HCT116 (cell line): Measurements from ENCODE around the gene COL26A1. TPM values are rescaled to one million over a fixed set of nuclear protein-coding genes. Genes with fewer than 3 reads are reported as not detected.

ENCODE experiments used
- ATAC-seq: fragments of 200-7000 bp; cut with Tn5 transposase; 2 replicates; pipeline ENCODE4 v1.9.1; 2020; ENCODE audit warnings: mild to moderate bottlenecking, moderate library complexity
- BruUV-seq: library from RNA; stranded (reverse); fragments of 400-500 nt; replicated peaks from 2 replicates; lab custom pipeline; 2021; lab: Mats Ljungman, UMichigan
- CTCF ChIA-PET: fragments of 300-600 bp; sonication (Branson Sonifier 250); formaldehyde crosslinking; loops from one replicate; lab custom pipeline; 2021; ENCODE audit warnings: antibody characterized with exemption; lab: Charles Lee
- POLR2A ChIA-PET: fragments of 300-600, 350-600 bp; sonication (Branson Sonifier 250); formaldehyde crosslinking; loops from one replicate; lab custom pipeline; 2021; ENCODE audit warnings: antibody characterized with exemption; lab: Charles Lee
- RAD21 ChIA-PET, 2 experiments: fragments of 300-600 bp; sonication (Branson Sonifier 250); formaldehyde crosslinking; loops; one replicate each; lab custom pipeline; 2023; ENCODE audit warnings: low total read pairs in 2 of 2; ENCODE audit not compliant: uncharacterized antibody in 2 of 2, unreplicated experiment in 2 of 2, low non-redundant PET in 1 of 2; lab: Charles Lee
- DNase-seq: peaks from one replicate; pipeline ENCODE4 v3.0.0-alpha.2; 2010; ENCODE audit warnings: low read depth, low spot score
- H2AFZ ChIP-seq: fragments of 200-600 bp; shearing (Covaris generic), sonication (generic); 2 replicates; pipeline ENCODE4 v1.6.1; 2017; ENCODE audit warnings: low read depth, mixed run types, mixed read lengths, antibody characterized with exemption, low read length; ENCODE audit not compliant: poor library complexity, severe bottlenecking
- H3K27ac ChIP-seq: 2 replicates; pipeline ENCODE4 v1.5.1; 2012; ENCODE audit warnings: low read depth, low read length
- H3K27me3 ChIP-seq: fragments of 200-600 bp; sonication (generic); 2 replicates; pipeline ENCODE4 v1.6.1; 2016; ENCODE audit warnings: mixed run types, low read length, mixed read lengths; ENCODE audit not compliant: insufficient read depth
- H3K36me3 ChIP-seq, 2 experiments: fragments of 200-500 bp in 1 of 2; fragments of 200-600 bp in 1 of 2; sonication (Bioruptor generic) in 1 of 2; sonication (generic) in 1 of 2; 2 replicates each; pipeline versions ENCODE4 v1.5.1 to v1.6.1; 2014 to 2016; ENCODE audit warnings: low read length in 2 of 2, inconsistent platforms in 1 of 2, mixed read lengths in 1 of 2, mixed run types in 1 of 2; ENCODE audit not compliant: insufficient read depth in 2 of 2, control insufficient read depth in 1 of 2
- H3K4me1 ChIP-seq, 2 experiments: fragments of 200-600 bp in 1 of 2; sonication (generic) in 1 of 2; 2 replicates each; pipeline versions ENCODE4 v1.5.1 to v1.6.1; 2012 to 2017; ENCODE audit warnings: low read length in 2 of 2, inconsistent platforms in 1 of 2, mild to moderate bottlenecking in 1 of 2, mixed read lengths in 1 of 2, mixed run types in 1 of 2, moderate library complexity in 1 of 2; ENCODE audit not compliant: insufficient read depth in 2 of 2, control insufficient read depth in 1 of 2
- H3K4me2 ChIP-seq: fragments of 200-600 bp; sonication (generic); 2 replicates; pipeline ENCODE4 v1.6.1; 2017; ENCODE audit warnings: mixed run types, low read length, mixed read lengths
- H3K4me3 ChIP-seq, 2 experiments: fragments of 200-600 bp in 1 of 2; sonication (generic) in 1 of 2; replicated peaks in 1 of 2; 2 replicates each; pipeline ENCODE4 v1.5.1; 2011 to 2016; ENCODE audit warnings: low read length in 2 of 2, control low read depth in 1 of 2, low read depth in 1 of 2, mild to moderate bottlenecking in 1 of 2, mixed read lengths in 1 of 2, mixed run types in 1 of 2
- H3K79me2 ChIP-seq: fragments of 200-600 bp; sonication (generic); 2 replicates; pipeline ENCODE4 v1.6.1; 2017; ENCODE audit warnings: mild to moderate bottlenecking, mixed run types, low read length, moderate library complexity, mixed read lengths; ENCODE audit not compliant: insufficient read depth
- H3K9ac ChIP-seq: fragments of 200-600 bp; sonication (generic); 2 replicates; pipeline ENCODE4 v1.6.1; 2016; ENCODE audit warnings: low read length, mixed read lengths
- H3K9me2 ChIP-seq: fragments of 200-600 bp; sonication (generic), shearing (Covaris generic); 2 replicates; pipeline ENCODE4 v1.6.1; 2017; ENCODE audit warnings: mixed run types, mild to moderate bottlenecking, moderate library complexity; ENCODE audit not compliant: insufficient read depth
- H3K9me3 ChIP-seq, 2 experiments: fragments of 200-500 bp in 1 of 2; fragments of 200-600 bp in 1 of 2; sonication (Bioruptor generic) in 1 of 2; sonication (generic) in 1 of 2; 2 replicates each; pipeline ENCODE4 v1.6.1; 2014 to 2017; ENCODE audit warnings: low read length in 2 of 2, mixed read lengths in 2 of 2, inconsistent platforms in 1 of 2, low read depth in 1 of 2, mild to moderate bottlenecking in 1 of 2, mixed run types in 1 of 2, moderate library complexity in 1 of 2; ENCODE audit not compliant: control insufficient read depth in 1 of 2, insufficient read depth in 1 of 2
- H4K20me1 ChIP-seq: fragments of 200-600 bp; sonication (generic), shearing (Covaris generic); 2 replicates; pipeline ENCODE4 v1.6.1; 2017; ENCODE audit warnings: mixed run types, mild to moderate bottlenecking, moderate library complexity; ENCODE audit not compliant: insufficient read depth
- CBX3 ChIP-seq: IDR thresholded peaks from 2 replicates; pipeline ENCODE4 v1.6.1; 2012; ENCODE audit warnings: low read depth
- CEBPB ChIP-seq: IDR thresholded peaks from 2 replicates; pipeline ENCODE4 v1.6.1; 2012; ENCODE audit warnings: low read depth
- ELF1 ChIP-seq: IDR thresholded peaks from 2 replicates; pipeline ENCODE4 v1.6.1; 2012; ENCODE audit warnings: low read depth, borderline replicate concordance
- EZH2 ChIP-seq: fragments of 200-600 bp; sonication (generic); IDR thresholded peaks from 2 replicates; pipeline ENCODE4 v1.6.1; 2017; ENCODE audit warnings: antibody characterized with exemption, mixed run types
- EZH2phosphoT487 ChIP-seq: fragments of 200-600 bp; IDR thresholded peaks from 2 replicates; pipeline ENCODE4 v1.6.1; 2018; ENCODE audit warnings: antibody characterized with exemption, borderline replicate concordance
- FOSL1 ChIP-seq: IDR thresholded peaks from 2 replicates; pipeline ENCODE4 v1.6.1; 2012; ENCODE audit warnings: low read depth
- JUND ChIP-seq: IDR thresholded peaks from 2 replicates; pipeline ENCODE4 v1.6.1; 2012
- POLR2A ChIP-seq: IDR thresholded peaks from 2 replicates; pipeline ENCODE4 v1.7.0; 2011; ENCODE audit warnings: borderline replicate concordance; ENCODE audit not compliant: insufficient read depth, insufficient read length; ENCODE audit errors: extremely low read depth
- POLR2AphosphoS5 ChIP-seq: IDR thresholded peaks from 2 replicates; pipeline ENCODE4 v1.6.1; 2011; ENCODE audit warnings: mild to moderate bottlenecking, low read depth, low read length, moderate library complexity
- SP1 ChIP-seq: IDR thresholded peaks from 2 replicates; pipeline ENCODE4 v1.6.1; 2012; ENCODE audit warnings: low read depth
- SRF ChIP-seq: IDR thresholded peaks from 2 replicates; pipeline ENCODE4 v1.6.1; 2012; ENCODE audit warnings: low read depth
- TCF7L2 ChIP-seq: IDR thresholded peaks from 2 replicates; pipeline ENCODE4 v1.7.0; 2011; ENCODE audit warnings: borderline replicate concordance, inconsistent platforms; ENCODE audit not compliant: insufficient read depth, insufficient read length; ENCODE audit errors: extremely low read depth
- YY1 ChIP-seq: IDR thresholded peaks from 2 replicates; pipeline ENCODE4 v1.6.1; 2011; ENCODE audit warnings: low read length, low read depth, moderate library complexity, mild to moderate bottlenecking; ENCODE audit not compliant: insufficient replicate concordance; ENCODE audit errors: extremely low read depth
- ZFX ChIP-seq: fragments of 450-650 bp; IDR thresholded peaks from 2 replicates; pipeline ENCODE4 v1.6.1; 2017
- ZNF274 ChIP-seq: fragments of 200-500 bp; sonication (Bioruptor generic); IDR thresholded peaks from 2 replicates; pipeline ENCODE4 v1.6.1; 2014; ENCODE audit warnings: mild to moderate bottlenecking, low read depth, low read length, inconsistent platforms
- intact Hi-C: fragments of 100-400 bp; cut with micrococcal nuclease; formaldehyde crosslinking; loops from 2 replicates; pipeline ENCODE4 v1.10.0; 2022
- total RNA-seq: library from RNA; stranded (reverse); gene quantifications from one replicate; pipeline ENCODE4 v1.2.1, GENCODE V29; 2021; ENCODE audit not compliant: unreplicated experiment
- TF ChIP-seq, protein P1 (sequence below): IDR thresholded peaks from 2 replicates; pipeline ENCODE4 v1.6.1; 2011; ENCODE audit warnings: mild to moderate bottlenecking, low read length, moderate library complexity; ENCODE audit not compliant: insufficient replicate concordance; ENCODE audit errors: extremely low read depth
- TF ChIP-seq, protein P2 (sequence below): IDR thresholded peaks from 2 replicates; pipeline ENCODE4 v1.6.1; 2012
- TF ChIP-seq, protein P3 (sequence below), 3 experiments: fragments of 200-600 bp in 1 of 3; sonication (generic) in 1 of 3; IDR thresholded peaks in 2 of 3; conservative IDR thresholded peaks in 1 of 3; 2 replicates each; pipeline ENCODE4 v1.5.1; 2012 to 2017; ENCODE audit warnings: low read depth in 2 of 3, low read length in 2 of 3, antibody characterized with exemption in 1 of 3, borderline replicate concordance in 1 of 3, control low read depth in 1 of 3, mild to moderate bottlenecking in 1 of 3, mixed read lengths in 1 of 3, mixed run types in 1 of 3, moderate library complexity in 1 of 3; ENCODE audit not compliant: insufficient read depth in 1 of 3
- TF ChIP-seq, protein P4 (sequence below): IDR thresholded peaks from 2 replicates; pipeline ENCODE4 v1.6.1; 2012; ENCODE audit warnings: low read depth

The COL26A1 gene
- total RNA-seq, 1 experiment from 2014 or later, result 0.27 TPM

DNA sequence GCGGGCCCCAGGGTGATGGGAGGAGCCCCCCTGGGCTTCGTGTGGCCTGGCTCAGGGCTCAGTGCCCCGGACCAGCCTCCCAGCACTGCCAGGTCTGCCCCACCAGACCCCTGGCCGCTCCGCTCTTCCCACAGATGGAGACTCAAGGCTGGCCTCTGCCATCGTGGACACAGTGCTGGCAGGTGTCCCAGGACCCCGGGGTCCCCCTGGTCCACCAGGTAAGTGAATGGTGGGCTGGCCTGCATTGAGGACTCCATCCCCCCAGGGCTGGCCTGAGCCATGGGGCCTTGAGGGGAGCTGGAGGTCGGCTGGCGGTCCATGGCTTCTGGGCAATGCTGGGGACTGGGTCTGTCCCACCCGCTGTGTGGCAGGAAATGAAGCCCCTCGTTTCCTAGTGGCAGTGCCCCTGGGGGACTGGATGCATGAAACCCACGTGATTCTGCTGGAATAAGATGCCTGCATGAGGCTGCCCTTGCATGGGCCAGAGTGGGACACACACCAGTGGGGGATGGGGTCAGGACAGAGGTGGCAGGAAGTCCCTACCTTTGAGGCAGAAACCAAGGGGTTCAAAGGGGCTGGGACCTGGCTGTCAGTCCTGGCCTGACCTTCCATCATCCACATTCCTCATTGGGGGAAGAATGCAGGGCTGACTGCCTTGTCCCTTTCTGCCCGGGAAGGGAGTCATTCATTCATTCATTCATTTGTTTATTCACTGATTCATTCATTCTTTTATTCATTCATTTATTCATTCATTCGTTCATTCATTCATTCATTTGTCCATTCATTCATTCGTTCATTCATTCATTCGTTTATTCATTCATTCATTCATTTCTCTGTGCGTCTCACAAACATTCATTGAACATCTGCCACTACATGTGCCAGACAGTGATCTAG, 184.6 kb downstream of the COL26A1 start:
- RAD21 ChIA-PET, result no interaction called here
- Histone ChIP-seq H3K9me3 (no peaks in the 10 kb centered on the region), H2AFZ (no peak overlapping the region), H3K9me2 (no peaks in the 10 kb centered on the region), H3K79me2 (no peaks in the 10 kb centered on the region), H3K4me1 (peaks cover 0 to 7% of the 10 kb centered on the region in 2 experiments; a peak in 1 of 4 replicates), H3K36me3 (no peaks in the 10 kb centered on the region), H4K20me1 (no peaks in the 10 kb centered on the region), H3K27ac (no peak overlapping the region), H3K27me3 (no peaks in the 10 kb centered on the region), H3K9ac (no peak overlapping the region), H3K4me3 (no peak overlapping the region), H3K4me2 (no peak overlapping the region)
- DNase-seq, result no peak
- ATAC-seq, result no peak
- intact Hi-C loops, result no loop called here
- CTCF ChIA-PET, result no interaction called here
- POLR2A ChIA-PET, result no interaction called here
- TF ChIP-seq, protein P1, sequence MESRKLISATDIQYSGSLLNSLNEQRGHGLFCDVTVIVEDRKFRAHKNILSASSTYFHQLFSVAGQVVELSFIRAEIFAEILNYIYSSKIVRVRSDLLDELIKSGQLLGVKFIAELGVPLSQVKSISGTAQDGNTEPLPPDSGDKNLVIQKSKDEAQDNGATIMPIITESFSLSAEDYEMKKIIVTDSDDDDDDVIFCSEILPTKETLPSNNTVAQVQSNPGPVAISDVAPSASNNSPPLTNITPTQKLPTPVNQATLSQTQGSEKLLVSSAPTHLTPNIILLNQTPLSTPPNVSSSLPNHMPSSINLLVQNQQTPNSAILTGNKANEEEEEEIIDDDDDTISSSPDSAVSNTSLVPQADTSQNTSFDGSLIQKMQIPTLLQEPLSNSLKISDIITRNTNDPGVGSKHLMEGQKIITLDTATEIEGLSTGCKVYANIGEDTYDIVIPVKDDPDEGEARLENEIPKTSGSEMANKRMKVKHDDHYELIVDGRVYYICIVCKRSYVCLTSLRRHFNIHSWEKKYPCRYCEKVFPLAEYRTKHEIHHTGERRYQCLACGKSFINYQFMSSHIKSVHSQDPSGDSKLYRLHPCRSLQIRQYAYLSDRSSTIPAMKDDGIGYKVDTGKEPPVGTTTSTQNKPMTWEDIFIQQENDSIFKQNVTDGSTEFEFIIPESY, result no peak
- TF ChIP-seq JUND (no peak), EZH2 (no peak), SRF (no peak), YY1 (no peak), ZNF274 (no peak), EZH2phosphoT487 (no peak), FOSL1 (no peak), ELF1 (no peak), POLR2A (no peak), CEBPB (no peak), CBX3 (no peak), POLR2AphosphoS5 (no peak), ZFX (no peak), SP1 (no peak), TCF7L2 (no peak)
- TF ChIP-seq, protein P2, sequence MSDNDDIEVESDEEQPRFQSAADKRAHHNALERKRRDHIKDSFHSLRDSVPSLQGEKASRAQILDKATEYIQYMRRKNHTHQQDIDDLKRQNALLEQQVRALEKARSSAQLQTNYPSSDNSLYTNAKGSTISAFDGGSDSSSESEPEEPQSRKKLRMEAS, result no peak
- TF ChIP-seq, protein P3, sequence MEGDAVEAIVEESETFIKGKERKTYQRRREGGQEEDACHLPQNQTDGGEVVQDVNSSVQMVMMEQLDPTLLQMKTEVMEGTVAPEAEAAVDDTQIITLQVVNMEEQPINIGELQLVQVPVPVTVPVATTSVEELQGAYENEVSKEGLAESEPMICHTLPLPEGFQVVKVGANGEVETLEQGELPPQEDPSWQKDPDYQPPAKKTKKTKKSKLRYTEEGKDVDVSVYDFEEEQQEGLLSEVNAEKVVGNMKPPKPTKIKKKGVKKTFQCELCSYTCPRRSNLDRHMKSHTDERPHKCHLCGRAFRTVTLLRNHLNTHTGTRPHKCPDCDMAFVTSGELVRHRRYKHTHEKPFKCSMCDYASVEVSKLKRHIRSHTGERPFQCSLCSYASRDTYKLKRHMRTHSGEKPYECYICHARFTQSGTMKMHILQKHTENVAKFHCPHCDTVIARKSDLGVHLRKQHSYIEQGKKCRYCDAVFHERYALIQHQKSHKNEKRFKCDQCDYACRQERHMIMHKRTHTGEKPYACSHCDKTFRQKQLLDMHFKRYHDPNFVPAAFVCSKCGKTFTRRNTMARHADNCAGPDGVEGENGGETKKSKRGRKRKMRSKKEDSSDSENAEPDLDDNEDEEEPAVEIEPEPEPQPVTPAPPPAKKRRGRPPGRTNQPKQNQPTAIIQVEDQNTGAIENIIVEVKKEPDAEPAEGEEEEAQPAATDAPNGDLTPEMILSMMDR (IDR thresholded peaks at IDR 0.05 in 2 of 3, conservative IDR thresholded peaks at IDR 0.05 in 1 of 3; ENCODE audit: borderline replicate concordance in 1 of 3, insufficient read depth in 1 of 3, low read depth in 2 of 3, low read length in 2 of 3), result no peak
- TF ChIP-seq, protein P4, sequence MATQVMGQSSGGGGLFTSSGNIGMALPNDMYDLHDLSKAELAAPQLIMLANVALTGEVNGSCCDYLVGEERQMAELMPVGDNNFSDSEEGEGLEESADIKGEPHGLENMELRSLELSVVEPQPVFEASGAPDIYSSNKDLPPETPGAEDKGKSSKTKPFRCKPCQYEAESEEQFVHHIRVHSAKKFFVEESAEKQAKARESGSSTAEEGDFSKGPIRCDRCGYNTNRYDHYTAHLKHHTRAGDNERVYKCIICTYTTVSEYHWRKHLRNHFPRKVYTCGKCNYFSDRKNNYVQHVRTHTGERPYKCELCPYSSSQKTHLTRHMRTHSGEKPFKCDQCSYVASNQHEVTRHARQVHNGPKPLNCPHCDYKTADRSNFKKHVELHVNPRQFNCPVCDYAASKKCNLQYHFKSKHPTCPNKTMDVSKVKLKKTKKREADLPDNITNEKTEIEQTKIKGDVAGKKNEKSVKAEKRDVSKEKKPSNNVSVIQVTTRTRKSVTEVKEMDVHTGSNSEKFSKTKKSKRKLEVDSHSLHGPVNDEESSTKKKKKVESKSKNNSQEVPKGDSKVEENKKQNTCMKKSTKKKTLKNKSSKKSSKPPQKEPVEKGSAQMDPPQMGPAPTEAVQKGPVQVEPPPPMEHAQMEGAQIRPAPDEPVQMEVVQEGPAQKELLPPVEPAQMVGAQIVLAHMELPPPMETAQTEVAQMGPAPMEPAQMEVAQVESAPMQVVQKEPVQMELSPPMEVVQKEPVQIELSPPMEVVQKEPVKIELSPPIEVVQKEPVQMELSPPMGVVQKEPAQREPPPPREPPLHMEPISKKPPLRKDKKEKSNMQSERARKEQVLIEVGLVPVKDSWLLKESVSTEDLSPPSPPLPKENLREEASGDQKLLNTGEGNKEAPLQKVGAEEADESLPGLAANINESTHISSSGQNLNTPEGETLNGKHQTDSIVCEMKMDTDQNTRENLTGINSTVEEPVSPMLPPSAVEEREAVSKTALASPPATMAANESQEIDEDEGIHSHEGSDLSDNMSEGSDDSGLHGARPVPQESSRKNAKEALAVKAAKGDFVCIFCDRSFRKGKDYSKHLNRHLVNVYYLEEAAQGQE, result no peak
- no TSS peak for BruUV-seq
